GM12875 (cell line): ENCODE results near the gene COX8C.

Source experiments
- H3K4me3 ChIP-seq: one replicate; pipeline ENCODE4 v1.5.1; 2011; ENCODE audit warnings: low read depth, low read length, control low read depth
- CTCF ChIP-seq: IDR thresholded peaks from 2 replicates; pipeline ENCODE4 v1.5.1; 2011; ENCODE audit warnings: low read depth, mild to moderate bottlenecking, control low read depth, inconsistent platforms, low read length, moderate library complexity, borderline replicate concordance; ENCODE audit not compliant: insufficient read depth

Gene COX8C

GRCh38 chr14:93316716-93317115, 30.3 kb upstream of the COX8C start:
- H3K4me3 ChIP-seq: no peak overlapping the region
- no peak for TF ChIP-seq CTCF

- no peak overlapping the region for H3K4me3 ChIP-seq
- TF ChIP-seq CTCF: no peak
Observed at GRCh38 chr14:93317210-93317874, 29.6 kb upstream of the COX8C start.

GRCh38 chr14:93317875-93318807, 28.8 kb upstream of the COX8C start:
- no peak overlapping the region for H3K4me3 ChIP-seq
- no peak for TF ChIP-seq CTCF

- H3K4me3 ChIP-seq: no peak overlapping the region
- no peak for TF ChIP-seq CTCF
Observed at GRCh38 chr14:93318927-93319326, 28.1 kb upstream of the COX8C start.

- TF ChIP-seq CTCF: no peak
- no peak overlapping the region for H3K4me3 ChIP-seq
Observed at GRCh38 chr14:93319494-93319893, 27.5 kb upstream of the COX8C start.

- H3K4me3 ChIP-seq: no peak overlapping the region
- no peak for TF ChIP-seq CTCF
Observed at GRCh38 chr14:93319958-93320357, 27.0 kb upstream of the COX8C start.
